GM18861 (cell line): ENCODE data around the gene MTTP.

ENCODE experiments used
- ATAC-seq: cut with Tn5 transposase; IDR thresholded peaks from one replicate; pipeline ENCODE4 v1.9.1; 2021; ENCODE audit not compliant: unreplicated experiment

Gene MTTP

GRCh38 chr4:99591757-99592156, 17.1 kb downstream of the MTTP start:
- ATAC-seq: no peak

GRCh38 chr4:99593781-99594641, 19.4 kb downstream of the MTTP start:
- peak; percentile 44 for ATAC-seq

GRCh38 chr4:99594818-99595217, 20.2 kb downstream of the MTTP start:
- ATAC-seq: no peak

GRCh38 chr4:99606716-99607115, 32.1 kb downstream of the MTTP start:
- no peak for ATAC-seq

GRCh38 chr4:99608417-99608816, 33.8 kb downstream of the MTTP start:
- no peak for ATAC-seq

- no peak for ATAC-seq
These were observed 36.1 kb downstream of the MTTP start for GRCh38 chr4:99610605-99611175.

- ATAC-seq: no peak
These were observed 37.7 kb downstream of the MTTP start for GRCh38 chr4:99612281-99612680.

GRCh38 chr4:99612704-99613103, 38.1 kb downstream of the MTTP start:
- no peak for ATAC-seq

GRCh38 chr4:99614491-99614890, 39.9 kb downstream of the MTTP start:
- no peak for ATAC-seq

GRCh38 chr4:99615170-99615820, 40.7 kb downstream of the MTTP start:
- no peak for ATAC-seq

GRCh38 chr4:99617374-99617773, 42.8 kb downstream of the MTTP start:
- no peak for ATAC-seq

- ATAC-seq: no peak
These were observed 47.7 kb downstream of the MTTP start for GRCh38 chr4:99622341-99622740.

- no peak for ATAC-seq
These were observed 49.6 kb downstream of the MTTP start for GRCh38 chr4:99624141-99624719.

GRCh38 chr4:99625369-99625768, 50.7 kb downstream of the MTTP start:
- ATAC-seq: peak; percentile 50

GRCh38 chr4:99628040-99628439, 53.4 kb downstream of the MTTP start:
- ATAC-seq: no peak

GRCh38 chr4:99629962-99630554, 55.4 kb downstream of the MTTP start:
- ATAC-seq: no peak

GRCh38 chr4:99630857-99631360, 56.3 kb downstream of the MTTP start:
- no peak for ATAC-seq

GRCh38 chr4:99633772-99634171, 59.1 kb downstream of the MTTP start:
- no peak for ATAC-seq

GRCh38 chr4:99634742-99635360, 60.2 kb downstream of the MTTP start:
- ATAC-seq: no peak

- ATAC-seq: no peak
These were observed 61.0 kb downstream of the MTTP start for GRCh38 chr4:99635601-99636000.

GRCh38 chr4:99636422-99636821, 61.8 kb downstream of the MTTP start:
- no peak for ATAC-seq
